Common myeloid progenitor, CD34-positive (primary cell): ENCODE results near the gene NAP1L4.

Source experiments
- CTCF ChIA-PET: fragments of 350-600 bp; sonication (Branson Sonifier 250); formaldehyde crosslinking; loops from one replicate; lab custom pipeline; 2021; ENCODE audit warnings: antibody characterized with exemption; lab: Charles Lee
- POLR2A ChIA-PET: fragments of 350-600 bp; sonication (Branson Sonifier 250); formaldehyde crosslinking; loops from one replicate; lab custom pipeline; 2021; ENCODE audit warnings: antibody characterized with exemption; lab: Charles Lee
- DNase-seq, 3 donors: peaks; one replicate each; pipeline versions ENCODE4 v3.0.0 to v3.0.0-alpha.2; 2013
- H3K27ac ChIP-seq, 2 experiments: 1 replicate in 1 of 2; 2 replicates in 1 of 2; pipeline ENCODE4 v1.7.0; 2013; ENCODE audit warnings: inconsistent platforms in 2 of 2, low read length in 2 of 2, mild to moderate bottlenecking in 2 of 2, low read depth in 1 of 2, moderate library complexity in 1 of 2; ENCODE audit not compliant: severe bottlenecking in 2 of 2, insufficient read depth in 1 of 2, poor library complexity in 1 of 2
- H3K27me3 ChIP-seq, 5 experiments: replicated peaks in 2 of 5; 1 replicate in 3 of 5; 2 replicates in 2 of 5; pipeline versions ENCODE4 v1.6.1 to v1.7.0; 2013; ENCODE audit warnings: low read length in 4 of 5, mild to moderate bottlenecking in 2 of 5, moderate library complexity in 2 of 5, inconsistent platforms in 1 of 5; ENCODE audit not compliant: insufficient read depth in 5 of 5, control insufficient read depth in 4 of 5
- H3K36me3 ChIP-seq, 4 experiments: 1 replicate in 2 of 4; 2 replicates in 2 of 4; pipeline versions ENCODE4 v1.6.1 to v1.7.0; 2013; ENCODE audit warnings: low read length in 3 of 4, control low read depth in 1 of 4, mild to moderate bottlenecking in 1 of 4; ENCODE audit not compliant: control insufficient read depth in 4 of 4, insufficient read depth in 4 of 4
- H3K4me1 ChIP-seq, 4 experiments: 1 replicate in 3 of 4; 2 replicates in 1 of 4; pipeline versions ENCODE4 v1.6.1 to v1.7.1; 2013; ENCODE audit warnings: low read length in 3 of 4, mild to moderate bottlenecking in 3 of 4, control low read depth in 1 of 4, inconsistent platforms in 1 of 4, moderate library complexity in 1 of 4; ENCODE audit not compliant: control insufficient read depth in 4 of 4, insufficient read depth in 4 of 4; ENCODE audit errors: control extremely low read depth in 1 of 4
- H3K4me3 ChIP-seq, 7 experiments: 1 replicate in 4 of 7; 2 replicates in 3 of 7; pipeline versions ENCODE4 v1.5.1 to v1.7.0; 2013; ENCODE audit warnings: mild to moderate bottlenecking in 7 of 7, low read length in 6 of 7, moderate library complexity in 6 of 7, inconsistent platforms in 2 of 7, low read depth in 2 of 7, control low read depth in 1 of 7; ENCODE audit not compliant: insufficient read depth in 4 of 7, control insufficient read depth in 1 of 7; ENCODE audit errors: extremely low read depth in 1 of 7
- H3K9me3 ChIP-seq, 5 experiments: 1 replicate in 4 of 5; 2 replicates in 1 of 5; pipeline versions ENCODE4 v1.6.1 to v1.7.1; 2013; ENCODE audit warnings: low read length in 4 of 5, mild to moderate bottlenecking in 2 of 5, inconsistent platforms in 1 of 5, low read depth in 1 of 5, moderate library complexity in 1 of 5; ENCODE audit not compliant: control insufficient read depth in 4 of 5, insufficient read depth in 2 of 5; ENCODE audit errors: control extremely low read depth in 1 of 5
- WGBS: methylation state at CpG from one replicate; pipeline ENCODE4 v1.1.5; 2013; ENCODE audit not compliant: insufficient coverage; 5-methylcytosine and 5-hydroxymethylcytosine counted together

The NAP1L4 gene

GRCh38 chr11:2977113-2977512 is 15.0 kb downstream of the NAP1L4 start:
- Histone ChIP-seq H3K36me3 (peaks cover 29 to 71% (median 50%) of the 10 kb centered on the region in 4 experiments), H3K27me3 (no peaks in the 10 kb centered on the region), H3K27ac (no peak overlapping the region), H3K4me1 (no peaks in the 10 kb centered on the region), H3K4me3 (no peak overlapping the region), H3K9me3 (no peaks in the 10 kb centered on the region)
- WGBS, result 100% methylated on average over 5 of the region's 7 CpGs
- no peak for DNase-seq
- ChIA-PET CTCF (interaction anchor here (2.6 to 3.4 kb wide), 2 partner anchors 12 to 44 kb away, joined by 21 to 26 read pairs; no protein-coding TSS in a partner anchor), POLR2A (no interaction called here)

- WGBS, result 97% methylated on average over 4 of the region's 6 CpGs
- Histone ChIP-seq H3K36me3 (peaks cover 29 to 77% (median 54%) of the 10 kb centered on the region in 4 experiments), H3K4me1 (no peaks in the 10 kb centered on the region), H3K27me3 (no peaks in the 10 kb centered on the region), H3K4me3 (no peak overlapping the region), H3K27ac (no peak overlapping the region), H3K9me3 (no peaks in the 10 kb centered on the region)
- ChIA-PET CTCF (interaction anchor here (0.7 to 3.4 kb wide), 22 partner anchors 9 to 365 kb away, joined by 3 to 26 read pairs (median 7); partner anchors contain the start of gene NAP1L4), POLR2A (no interaction called here)
- peak in 1 of 3 donors; percentile 21 for DNase-seq
Measured at GRCh38 chr11:2976294-2977063, 15.7 kb downstream of the NAP1L4 start.

- ChIA-PET CTCF (interaction anchor here (0.6 to 3.4 kb wide), 24 partner anchors 9 to 366 kb away, joined by 3 to 26 read pairs (median 7); partner anchors contain the start of gene NAP1L4), POLR2A (interaction anchor here (0.6 kb wide), 2 partner anchors 15 to 28 kb away, joined by 3 to 4 read pairs; no protein-coding TSS in a partner anchor)
- WGBS, result 90% methylated on average over 4 of the region's 4 CpGs
- Histone ChIP-seq H3K4me1 (no peaks in the 10 kb centered on the region), H3K4me3 (no peak overlapping the region), H3K27ac (no peak overlapping the region), H3K27me3 (no peaks in the 10 kb centered on the region), H3K36me3 (peaks cover 32 to 86% (median 60%) of the 10 kb centered on the region in 4 experiments), H3K9me3 (no peaks in the 10 kb centered on the region)
- DNase-seq, result peak; percentile 60 to 73 (median 73)
Measured at GRCh38 chr11:2975594-2975993, 16.5 kb downstream of the NAP1L4 start.

GRCh38 chr11:2974272-2974671 is 17.9 kb downstream of the NAP1L4 start:
- ChIA-PET CTCF (interaction anchor here (0.7 to 3.4 kb wide), 13 partner anchors 9 to 50 kb away, joined by 3 to 26 read pairs (median 8); no protein-coding TSS in a partner anchor), POLR2A (interaction anchor here (0.8 kb wide), 1 partner anchor 409 kb away, joined by 3 read pairs; no protein-coding TSS in a partner anchor)
- H3K4me1 ChIP-seq, result no peaks in the 10 kb centered on the region
- no peak overlapping the region for H3K27ac ChIP-seq
- no peak overlapping the region for H3K4me3 ChIP-seq
- 100% methylated on average over 3 of the region's 3 CpGs for WGBS
- H3K36me3 ChIP-seq, result peaks cover 42 to 98% (median 69%) of the 10 kb centered on the region in 4 experiments
- H3K27me3 ChIP-seq, result no peaks in the 10 kb centered on the region
- no peaks in the 10 kb centered on the region for H3K9me3 ChIP-seq
- DNase-seq, result no peak

- no peak overlapping the region for H3K27ac ChIP-seq
- H3K4me3 ChIP-seq, result no peak overlapping the region
- H3K36me3 ChIP-seq, result peaks cover 41 to 96% (median 72%) of the 10 kb centered on the region in 4 experiments
- DNase-seq, result no peak
- no peaks in the 10 kb centered on the region for H3K9me3 ChIP-seq
- H3K27me3 ChIP-seq, result no peaks in the 10 kb centered on the region
- ChIA-PET POLR2A (no interaction called here), CTCF (interaction anchor here (0.9 to 3.3 kb wide), 8 partner anchors 10 to 437 kb away, joined by 3 to 12 read pairs (median 4); no protein-coding TSS in a partner anchor)
- 90% methylated on average over 6 of the region's 6 CpGs for WGBS
- no peaks in the 10 kb centered on the region for H3K4me1 ChIP-seq
Measured at GRCh38 chr11:2968341-2968900, 23.7 kb downstream of the NAP1L4 start.

GRCh38 chr11:2964782-2965181 is 27.3 kb downstream of the NAP1L4 start:
- no peak overlapping the region for H3K27ac ChIP-seq
- H3K4me1 ChIP-seq, result no peaks in the 10 kb centered on the region
- ChIA-PET CTCF (interaction anchor here (2.1 to 2.2 kb wide), 2 partner anchors 10 kb away, joined by 10 to 14 read pairs; no protein-coding TSS in a partner anchor), POLR2A (no interaction called here)
- no peak for DNase-seq
- no peaks in the 10 kb centered on the region for H3K27me3 ChIP-seq
- H3K9me3 ChIP-seq, result no peaks in the 10 kb centered on the region
- H3K36me3 ChIP-seq, result peaks cover 39 to 91% (median 68%) of the 10 kb centered on the region in 4 experiments
- no peak overlapping the region for H3K4me3 ChIP-seq
- WGBS, result 100% methylated on average over 4 of the region's 4 CpGs
